Measurements from ENCODE around the gene STPG1.

The STPG1 gene

DNA sequence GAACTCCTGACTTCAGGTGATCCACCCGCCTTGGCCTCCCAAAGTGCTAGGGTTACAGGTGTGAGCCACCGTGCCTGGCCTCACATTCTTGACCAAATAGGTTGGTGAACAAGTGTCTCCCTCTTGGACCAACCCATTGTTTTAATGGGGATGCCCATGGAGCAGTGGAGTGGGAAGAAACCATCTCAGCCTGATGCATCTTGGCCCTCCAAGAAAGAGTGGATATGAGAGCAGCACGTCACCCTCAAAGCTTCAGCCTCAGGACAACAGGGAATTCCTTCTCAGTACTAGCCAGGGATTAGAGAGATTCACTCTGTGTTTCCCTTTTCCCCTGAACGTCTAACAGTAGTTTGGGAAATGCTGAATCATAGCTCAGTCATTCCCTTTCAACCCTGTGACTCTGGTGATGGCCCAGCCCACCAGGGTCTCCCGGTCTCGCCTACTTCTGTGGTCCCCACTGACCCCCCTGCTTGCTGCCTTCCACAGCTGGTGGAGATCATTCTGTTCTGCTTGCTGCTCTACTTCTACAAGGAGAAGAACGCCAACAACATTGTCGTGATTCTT, 39.4 kb upstream of the STPG1 start:
- no peak overlapping the region for H3K4me2 ChIP-seq (ENCODE audit: low read depth, low read length, poor library complexity, severe bottlenecking)
- no peaks in the 10 kb centered on the region for H3F3A ChIP-seq (ENCODE audit: insufficient read depth)
- no peak overlapping the region for H3K4me3 ChIP-seq (ENCODE audit: insufficient read depth, low read length, poor library complexity, severe bottlenecking)
- H3K27ac ChIP-seq (ENCODE audit: low read depth, low read length) = no peak overlapping the region
- no peak for TF ChIP-seq EZH2phosphoT487 (conservative IDR thresholded peaks at IDR 0.05; ENCODE audit: low read length)
- TF ChIP-seq, protein P1, sequence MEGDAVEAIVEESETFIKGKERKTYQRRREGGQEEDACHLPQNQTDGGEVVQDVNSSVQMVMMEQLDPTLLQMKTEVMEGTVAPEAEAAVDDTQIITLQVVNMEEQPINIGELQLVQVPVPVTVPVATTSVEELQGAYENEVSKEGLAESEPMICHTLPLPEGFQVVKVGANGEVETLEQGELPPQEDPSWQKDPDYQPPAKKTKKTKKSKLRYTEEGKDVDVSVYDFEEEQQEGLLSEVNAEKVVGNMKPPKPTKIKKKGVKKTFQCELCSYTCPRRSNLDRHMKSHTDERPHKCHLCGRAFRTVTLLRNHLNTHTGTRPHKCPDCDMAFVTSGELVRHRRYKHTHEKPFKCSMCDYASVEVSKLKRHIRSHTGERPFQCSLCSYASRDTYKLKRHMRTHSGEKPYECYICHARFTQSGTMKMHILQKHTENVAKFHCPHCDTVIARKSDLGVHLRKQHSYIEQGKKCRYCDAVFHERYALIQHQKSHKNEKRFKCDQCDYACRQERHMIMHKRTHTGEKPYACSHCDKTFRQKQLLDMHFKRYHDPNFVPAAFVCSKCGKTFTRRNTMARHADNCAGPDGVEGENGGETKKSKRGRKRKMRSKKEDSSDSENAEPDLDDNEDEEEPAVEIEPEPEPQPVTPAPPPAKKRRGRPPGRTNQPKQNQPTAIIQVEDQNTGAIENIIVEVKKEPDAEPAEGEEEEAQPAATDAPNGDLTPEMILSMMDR (IDR thresholded peaks at IDR 0.05; ENCODE audit: insufficient read depth, low read length, poor library complexity, severe bottlenecking) = no peak
- no peaks in the 10 kb centered on the region for H3K79me2 ChIP-seq (ENCODE audit: insufficient read depth, low read length)
- no peaks in the 10 kb centered on the region for H3K27me3 ChIP-seq (ENCODE audit: low read length)
- H3K9me3 ChIP-seq (ENCODE audit: insufficient read depth, low read length) = no peaks in the 10 kb centered on the region
- no peak overlapping the region for H2AFZ ChIP-seq (ENCODE audit: low read depth, low read length, severe bottlenecking)
- H3K9me2 ChIP-seq (replicated peaks; ENCODE audit: insufficient read depth, low read length) = no peaks in the 10 kb centered on the region
- H3K9ac ChIP-seq (ENCODE audit: low read length) = no peak overlapping the region
- no peaks in the 10 kb centered on the region for H4K20me1 ChIP-seq (ENCODE audit: low read depth, low read length)
- H3K36me3 ChIP-seq (ENCODE audit: low read length) = no peaks in the 10 kb centered on the region

DNA sequence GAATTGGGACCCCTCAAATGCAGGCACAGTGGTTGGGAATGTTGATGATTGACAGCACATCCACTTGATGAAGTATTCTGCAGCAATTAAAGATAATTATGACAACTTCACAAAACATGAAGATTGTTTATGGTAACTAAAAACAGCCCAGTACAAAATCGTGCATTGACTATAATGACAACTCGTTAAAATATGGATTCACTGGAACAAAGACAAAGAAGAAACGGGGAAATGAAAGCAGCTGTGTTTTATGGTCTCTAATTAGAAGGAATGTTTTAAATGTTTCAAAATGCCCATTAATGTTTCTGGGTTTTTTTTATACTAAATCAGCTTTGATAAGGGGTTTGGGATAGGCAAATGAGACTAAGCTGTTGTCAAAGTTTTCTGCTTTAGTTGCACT, 38.2 kb upstream of the STPG1 start:
- Histone ChIP-seq H3F3A (ENCODE audit: insufficient read depth) (no peaks in the 10 kb centered on the region), H3K4me3 (ENCODE audit: insufficient read depth, low read length, poor library complexity, severe bottlenecking) (no peak overlapping the region), H3K9ac (ENCODE audit: low read length) (no peak overlapping the region), H3K4me2 (ENCODE audit: low read depth, low read length, poor library complexity, severe bottlenecking) (no peak overlapping the region), H3K79me2 (ENCODE audit: insufficient read depth, low read length) (no peaks in the 10 kb centered on the region), H4K20me1 (ENCODE audit: low read depth, low read length) (no peaks in the 10 kb centered on the region), H2AFZ (ENCODE audit: low read depth, low read length, severe bottlenecking) (no peak overlapping the region), H3K27me3 (ENCODE audit: low read length) (no peaks in the 10 kb centered on the region), H3K9me3 (ENCODE audit: insufficient read depth, low read length) (no peaks in the 10 kb centered on the region), H3K9me2 (replicated peaks; ENCODE audit: insufficient read depth, low read length) (no peaks in the 10 kb centered on the region), H3K36me3 (ENCODE audit: low read length) (no peaks in the 10 kb centered on the region), H3K27ac (ENCODE audit: low read depth, low read length) (no peak overlapping the region)
- TF ChIP-seq, protein P1 (IDR thresholded peaks at IDR 0.05; ENCODE audit: insufficient read depth, low read length, poor library complexity, severe bottlenecking) = no peak
- no peak for TF ChIP-seq EZH2phosphoT487 (conservative IDR thresholded peaks at IDR 0.05; ENCODE audit: low read length)

DNA sequence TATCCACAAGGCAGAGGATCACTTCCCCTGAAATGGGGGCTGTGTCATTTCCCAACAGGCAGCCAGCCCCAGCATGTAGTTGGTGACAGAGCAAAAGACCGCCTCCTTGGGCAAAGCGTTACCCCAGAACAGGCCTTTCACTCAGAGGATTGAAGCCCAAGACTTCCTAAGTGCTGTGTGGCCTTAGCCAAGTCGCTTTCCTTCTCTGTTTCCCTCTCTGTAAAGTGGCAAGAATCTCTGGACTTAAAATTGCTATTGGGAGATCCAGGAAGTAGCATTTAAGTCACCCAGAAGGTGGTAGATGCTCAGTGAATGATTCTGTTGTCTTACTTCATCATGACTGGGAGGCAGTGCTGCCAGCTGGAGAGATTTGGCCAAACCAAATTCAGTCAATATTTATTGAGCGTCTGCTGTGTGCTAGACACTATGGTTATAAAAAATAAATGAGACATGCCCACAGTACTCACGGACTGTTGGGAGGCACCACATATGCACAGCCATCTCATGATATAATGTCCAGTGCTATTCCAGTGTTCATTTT, 37.3 kb upstream of the STPG1 start:
- Histone ChIP-seq H3K4me2 (ENCODE audit: low read depth, low read length, poor library complexity, severe bottlenecking) (no peak overlapping the region), H3K36me3 (ENCODE audit: low read length) (no peaks in the 10 kb centered on the region), H3K9ac (ENCODE audit: low read length) (no peak overlapping the region), H3K79me2 (ENCODE audit: insufficient read depth, low read length) (no peaks in the 10 kb centered on the region), H3K9me3 (ENCODE audit: insufficient read depth, low read length) (no peaks in the 10 kb centered on the region), H3F3A (ENCODE audit: insufficient read depth) (no peaks in the 10 kb centered on the region), H3K27me3 (ENCODE audit: low read length) (no peaks in the 10 kb centered on the region), H3K27ac (ENCODE audit: low read depth, low read length) (no peak overlapping the region), H3K9me2 (replicated peaks; ENCODE audit: insufficient read depth, low read length) (no peaks in the 10 kb centered on the region), H4K20me1 (ENCODE audit: low read depth, low read length) (no peaks in the 10 kb centered on the region), H3K4me3 (ENCODE audit: insufficient read depth, low read length, poor library complexity, severe bottlenecking) (no peak overlapping the region), H2AFZ (ENCODE audit: low read depth, low read length, severe bottlenecking) (no peak overlapping the region)
- TF ChIP-seq EZH2phosphoT487 (conservative IDR thresholded peaks at IDR 0.05; ENCODE audit: low read length) = no peak
- TF ChIP-seq, protein P1 (IDR thresholded peaks at IDR 0.05; ENCODE audit: insufficient read depth, low read length, poor library complexity, severe bottlenecking) = no peak

Data from SU-DHL-6 (cell line).